ENCODE measurements around the gene RSPH10B. TPM values are rescaled to one million over a fixed set of nuclear protein-coding genes. Genes with fewer than 3 reads are reported as not detected.
"Not testable (repeated sequence)": the region's sequence is repeated elsewhere in the genome, so short reads cannot be mapped to it uniquely, and the experiment has no call there.

Gene RSPH10B
- total RNA-seq, 3 donors from 2014 or later (not counting 1 experiment from before 2014, with no cell fraction given) = not detected

GRCh38 chr7:5916529-5916928, 54.0 kb downstream of the RSPH10B start:
- H3K4me1 Mint-ChIP-seq; H3K4me1 ChIP-seq (ENCODE audit: control insufficient read depth, insufficient read depth, low read length); ATAC-seq; H3K27ac ChIP-seq (ENCODE audit: low read length); H3K27me3 Mint-ChIP-seq (ENCODE audit: low read depth in 2 of 2); H3K27ac Mint-ChIP-seq; H3K36me3 Mint-ChIP-seq; DNase-seq; H3K27me3 ChIP-seq (ENCODE audit: control insufficient read depth, insufficient read depth, low read length); H3K4me3 Mint-ChIP-seq; H3K4me3 ChIP-seq (ENCODE audit: low read length); intact Hi-C loops (cut with micrococcal nuclease); H3K36me3 ChIP-seq (ENCODE audit: control insufficient read depth, insufficient read depth, low read length); H3K9me3 ChIP-seq (ENCODE audit: control insufficient read depth, insufficient read depth, low read length); H3K9me3 Mint-ChIP-seq: not testable (repeated sequence)
- WGBS (ENCODE audit: insufficient coverage) = no CpG with 5 or more reads among the region's 6 CpGs

- ATAC-seq; H3K4me1 Mint-ChIP-seq; H3K4me3 Mint-ChIP-seq; H3K27me3 Mint-ChIP-seq (ENCODE audit: low read depth in 2 of 2); H3K4me3 ChIP-seq (ENCODE audit: low read length); H3K27ac Mint-ChIP-seq; intact Hi-C loops (cut with micrococcal nuclease); H3K36me3 Mint-ChIP-seq; DNase-seq; H3K27ac ChIP-seq (ENCODE audit: low read length); H3K9me3 ChIP-seq (ENCODE audit: control insufficient read depth, insufficient read depth, low read length); H3K4me1 ChIP-seq (ENCODE audit: control insufficient read depth, insufficient read depth, low read length); H3K9me3 Mint-ChIP-seq; H3K27me3 ChIP-seq (ENCODE audit: control insufficient read depth, insufficient read depth, low read length): not testable (repeated sequence)
- 100% methylated on average over 2 of the region's 6 CpGs for WGBS (ENCODE audit: insufficient coverage)
- H3K36me3 ChIP-seq (ENCODE audit: control insufficient read depth, insufficient read depth, low read length) = peaks cover 11% of the 10 kb centered on the region
Measured at GRCh38 chr7:5908835-5909234, 61.7 kb downstream of the RSPH10B start.

GRCh38 chr7:5904726-5905125, 65.8 kb downstream of the RSPH10B start:
- ATAC-seq; H3K9me3 Mint-ChIP-seq; H3K9me3 ChIP-seq (ENCODE audit: control insufficient read depth, insufficient read depth, low read length); H3K4me3 ChIP-seq (ENCODE audit: low read length); H3K4me1 ChIP-seq (ENCODE audit: control insufficient read depth, insufficient read depth, low read length); DNase-seq; H3K27me3 ChIP-seq (ENCODE audit: control insufficient read depth, insufficient read depth, low read length); H3K27me3 Mint-ChIP-seq (ENCODE audit: low read depth in 2 of 2); H3K27ac Mint-ChIP-seq; H3K27ac ChIP-seq (ENCODE audit: low read length); H3K36me3 Mint-ChIP-seq; intact Hi-C loops (cut with micrococcal nuclease); H3K4me1 Mint-ChIP-seq; H3K36me3 ChIP-seq (ENCODE audit: control insufficient read depth, insufficient read depth, low read length); H3K4me3 Mint-ChIP-seq: not testable (repeated sequence)
- no CpG with 5 or more reads among the region's 5 CpGs for WGBS (ENCODE audit: insufficient coverage)

- not testable (repeated sequence) for H3K36me3 ChIP-seq (ENCODE audit: control insufficient read depth, insufficient read depth, low read length); ATAC-seq
Measured at GRCh38 chr7:5903002-5903401, 67.5 kb downstream of the RSPH10B start.

GRCh38 chr7:5898480-5899224, 71.8 kb downstream of the RSPH10B start, which contains the start of gene CCZ1:
TSS of gene CCZ1 (plus strand) at chr7:5898733. CDS start at chr7:5898800, 67 bp downstream.
- H3K27me3 ChIP-seq (ENCODE audit: control insufficient read depth, insufficient read depth, low read length); H3K36me3 ChIP-seq (ENCODE audit: control insufficient read depth, insufficient read depth, low read length); H3K36me3 Mint-ChIP-seq; intact Hi-C loops (cut with micrococcal nuclease); H3K9me3 Mint-ChIP-seq; H3K4me1 ChIP-seq (ENCODE audit: control insufficient read depth, insufficient read depth, low read length); H3K4me1 Mint-ChIP-seq; H3K27me3 Mint-ChIP-seq (ENCODE audit: low read depth in 2 of 2); H3K9me3 ChIP-seq (ENCODE audit: control insufficient read depth, insufficient read depth, low read length): not testable (repeated sequence)
- peak within 1 kb of the TSS; percentile 41 for H3K4me3 ChIP-seq (ENCODE audit: low read length)
- peak within 1 kb of the TSS; percentile 61 for H3K27ac ChIP-seq (ENCODE audit: low read length)
- 0% methylated on average over 15 of the region's 64 CpGs for WGBS (ENCODE audit: insufficient coverage)
- peak within 1 kb of the TSS; percentile 65 to 73 for H3K27ac Mint-ChIP-seq
- DNase-seq (peak; percentile 44 to 65), ATAC-seq (peak; percentile 82 to 93 (median 83))
- peak within 1 kb of the TSS; percentile 81 for H3K4me3 Mint-ChIP-seq

More at GRCh38 chr7:5903002-5903401, 67.5 kb downstream of the RSPH10B start:
- H3K4me3 Mint-ChIP-seq; H3K4me1 ChIP-seq (ENCODE audit: control insufficient read depth, insufficient read depth, low read length); H3K27me3 ChIP-seq (ENCODE audit: control insufficient read depth, insufficient read depth, low read length); DNase-seq; H3K9me3 ChIP-seq (ENCODE audit: control insufficient read depth, insufficient read depth, low read length); H3K27me3 Mint-ChIP-seq (ENCODE audit: low read depth in 2 of 2); H3K4me3 ChIP-seq (ENCODE audit: low read length); H3K4me1 Mint-ChIP-seq; H3K36me3 Mint-ChIP-seq; H3K9me3 Mint-ChIP-seq; H3K27ac Mint-ChIP-seq; H3K27ac ChIP-seq (ENCODE audit: low read length); intact Hi-C loops (cut with micrococcal nuclease): not testable (repeated sequence)
- WGBS (ENCODE audit: insufficient coverage) = 98% methylated on average over 5 of the region's 6 CpGs

- H3K9me3 Mint-ChIP-seq; intact Hi-C loops (cut with micrococcal nuclease); ATAC-seq; H3K36me3 Mint-ChIP-seq; H3K9me3 ChIP-seq (ENCODE audit: control insufficient read depth, insufficient read depth, low read length); H3K4me3 ChIP-seq (ENCODE audit: low read length); H3K27me3 ChIP-seq (ENCODE audit: control insufficient read depth, insufficient read depth, low read length); DNase-seq; H3K4me1 Mint-ChIP-seq; H3K27ac ChIP-seq (ENCODE audit: low read length); H3K4me1 ChIP-seq (ENCODE audit: control insufficient read depth, insufficient read depth, low read length); H3K36me3 ChIP-seq (ENCODE audit: control insufficient read depth, insufficient read depth, low read length); H3K27me3 Mint-ChIP-seq (ENCODE audit: low read depth in 2 of 2): not testable (repeated sequence)
- 98% methylated on average over 5 of the region's 13 CpGs for WGBS (ENCODE audit: insufficient coverage)
- Mint-ChIP-seq H3K4me3 (peak overlapping the region; percentile 77), H3K27ac (peak overlapping the region in 1 of 2 donors; percentile 34)
Measured at GRCh38 chr7:5897369-5897919, 73.0 kb downstream of the RSPH10B start.

Measured in natural killer cell (primary cell).